Measurements from ENCODE around the gene CBFA2T3. TPM values are rescaled to one million over a fixed set of nuclear protein-coding genes. Genes with fewer than 3 reads are reported as not detected.

Gene CBFA2T3
- total RNA-seq, 2 experiments from 2014 or later: not detected

- CTCF ChIA-PET: interaction anchor here (0.5 kb wide), 1 partner anchor 172 kb away, joined by 4 read pairs; no protein-coding TSS in a partner anchor
- DNase-seq: no peak
- no peak overlapping the region for H3K27ac Mint-ChIP-seq
- H3K36me3 Mint-ChIP-seq (ENCODE audit: low read depth): no peaks in the 10 kb centered on the region
- intact Hi-C loops (cut with micrococcal nuclease): no loop called here
- H3K9me3 Mint-ChIP-seq: no peaks in the 10 kb centered on the region
- H3K4me3 Mint-ChIP-seq: no peak overlapping the region
- H3K4me1 Mint-ChIP-seq (ENCODE audit: low read depth): no peaks in the 10 kb centered on the region
- no peaks in the 10 kb centered on the region for H3K27me3 Mint-ChIP-seq (ENCODE audit: low read depth)
Measured at GRCh38 chr16:88830783-88831182, 146.2 kb downstream of the CBFA2T3 start.

- Mint-ChIP-seq H3K9me3 (no peaks in the 10 kb centered on the region), H3K36me3 (ENCODE audit: low read depth) (no peaks in the 10 kb centered on the region), H3K4me3 (no peak overlapping the region), H3K27ac (no peak overlapping the region), H3K27me3 (ENCODE audit: low read depth) (no peaks in the 10 kb centered on the region), H3K4me1 (ENCODE audit: low read depth) (no peaks in the 10 kb centered on the region)
- DNase-seq: no peak
- CTCF ChIA-PET: no interaction called here
- intact Hi-C loops (cut with micrococcal nuclease): no loop called here
Measured at GRCh38 chr16:88830258-88830657, 146.7 kb downstream of the CBFA2T3 start.

GRCh38 chr16:88828711-88829110 lies 148.3 kb downstream of the CBFA2T3 start:
- CTCF ChIA-PET: interaction anchor here (0.6 kb wide), 1 partner anchor 81 kb away, joined by 3 read pairs; no protein-coding TSS in a partner anchor
- intact Hi-C loops (cut with micrococcal nuclease): no loop called here
- no peak overlapping the region for H3K27ac Mint-ChIP-seq

GRCh38 chr16:88827727-88828126 lies 149.3 kb downstream of the CBFA2T3 start:
- Mint-ChIP-seq H3K27me3 (ENCODE audit: low read depth) (no peaks in the 10 kb centered on the region), H3K4me1 (ENCODE audit: low read depth) (no peaks in the 10 kb centered on the region), H3K9me3 (no peaks in the 10 kb centered on the region), H3K4me3 (no peak overlapping the region), H3K36me3 (ENCODE audit: low read depth) (no peaks in the 10 kb centered on the region), H3K27ac (no peak overlapping the region)
- DNase-seq: no peak
- intact Hi-C loops (cut with micrococcal nuclease): no loop called here
- CTCF ChIA-PET: no interaction called here

More at GRCh38 chr16:88828711-88829110, 148.3 kb downstream of the CBFA2T3 start:
- no peaks in the 10 kb centered on the region for H3K4me1 Mint-ChIP-seq (ENCODE audit: low read depth)
- no peaks in the 10 kb centered on the region for H3K36me3 Mint-ChIP-seq (ENCODE audit: low read depth)
- no peak for DNase-seq
- no peak overlapping the region for H3K4me3 Mint-ChIP-seq
- H3K9me3 Mint-ChIP-seq: no peaks in the 10 kb centered on the region
- no peaks in the 10 kb centered on the region for H3K27me3 Mint-ChIP-seq (ENCODE audit: low read depth)

GRCh38 chr16:88826070-88826840 lies 150.8 kb downstream of the CBFA2T3 start:
- no peak overlapping the region for H3K4me3 Mint-ChIP-seq
- H3K27ac Mint-ChIP-seq: no peak overlapping the region
- no peaks in the 10 kb centered on the region for H3K9me3 Mint-ChIP-seq
- intact Hi-C loops (cut with micrococcal nuclease): no loop called here
- CTCF ChIA-PET: no interaction called here
- DNase-seq: no peak
- no peaks in the 10 kb centered on the region for H3K4me1 Mint-ChIP-seq (ENCODE audit: low read depth)
- no peaks in the 10 kb centered on the region for H3K27me3 Mint-ChIP-seq (ENCODE audit: low read depth)
- H3K36me3 Mint-ChIP-seq (ENCODE audit: low read depth): no peaks in the 10 kb centered on the region

- no peaks in the 10 kb centered on the region for H3K9me3 Mint-ChIP-seq
- no peaks in the 10 kb centered on the region for H3K27me3 Mint-ChIP-seq (ENCODE audit: low read depth)
- no peaks in the 10 kb centered on the region for H3K36me3 Mint-ChIP-seq (ENCODE audit: low read depth)
- H3K4me3 Mint-ChIP-seq: no peak overlapping the region
- no peak overlapping the region for H3K27ac Mint-ChIP-seq
- CTCF ChIA-PET: no interaction called here
- no peaks in the 10 kb centered on the region for H3K4me1 Mint-ChIP-seq (ENCODE audit: low read depth)
- intact Hi-C loops (cut with micrococcal nuclease): no loop called here
- DNase-seq: no peak
Measured at GRCh38 chr16:88825146-88825545, 151.9 kb downstream of the CBFA2T3 start.

Other genes with a start within 250 kb of the CBFA2T3 start
- 10 to 100 TPM; 78.2 to 80.1 TPM for gene PIEZO1, start 192.0 kb downstream of the CBFA2T3 start, total RNA-seq
- gene CDT1, start 173.4 kb downstream of the CBFA2T3 start, total RNA-seq: 100 to 1,000 TPM; 223 to 231 TPM
- gene APRT, start 165.3 kb downstream of the CBFA2T3 start, total RNA-seq: 100 to 1,000 TPM; 314 TPM
- 10 to 100 TPM; 10.9 to 11.2 TPM for gene GALNS, start 120.3 kb downstream of the CBFA2T3 start, total RNA-seq
- 10 to 100 TPM; 57.7 to 66.1 TPM for gene TRAPPC2L, start 120.1 kb downstream of the CBFA2T3 start, total RNA-seq
- gene PABPN1L, start 110.5 kb downstream of the CBFA2T3 start, total RNA-seq: not detected
- gene ACSF3, start 116.6 kb upstream of the CBFA2T3 start, total RNA-seq: 10 to 100 TPM; 26.1 to 26.7 TPM
- not detected for gene CDH15, start 194.5 kb upstream of the CBFA2T3 start, total RNA-seq
- under 1 TPM; 0.31 to 0.64 TPM for gene SLC22A31, start 223.3 kb upstream of the CBFA2T3 start, total RNA-seq
- gene ZNF778, start 240.5 kb upstream of the CBFA2T3 start, total RNA-seq: 1 to 10 TPM; 3.5 to 3.6 TPM